ENCODE results near the gene CFAP69.

DNA sequence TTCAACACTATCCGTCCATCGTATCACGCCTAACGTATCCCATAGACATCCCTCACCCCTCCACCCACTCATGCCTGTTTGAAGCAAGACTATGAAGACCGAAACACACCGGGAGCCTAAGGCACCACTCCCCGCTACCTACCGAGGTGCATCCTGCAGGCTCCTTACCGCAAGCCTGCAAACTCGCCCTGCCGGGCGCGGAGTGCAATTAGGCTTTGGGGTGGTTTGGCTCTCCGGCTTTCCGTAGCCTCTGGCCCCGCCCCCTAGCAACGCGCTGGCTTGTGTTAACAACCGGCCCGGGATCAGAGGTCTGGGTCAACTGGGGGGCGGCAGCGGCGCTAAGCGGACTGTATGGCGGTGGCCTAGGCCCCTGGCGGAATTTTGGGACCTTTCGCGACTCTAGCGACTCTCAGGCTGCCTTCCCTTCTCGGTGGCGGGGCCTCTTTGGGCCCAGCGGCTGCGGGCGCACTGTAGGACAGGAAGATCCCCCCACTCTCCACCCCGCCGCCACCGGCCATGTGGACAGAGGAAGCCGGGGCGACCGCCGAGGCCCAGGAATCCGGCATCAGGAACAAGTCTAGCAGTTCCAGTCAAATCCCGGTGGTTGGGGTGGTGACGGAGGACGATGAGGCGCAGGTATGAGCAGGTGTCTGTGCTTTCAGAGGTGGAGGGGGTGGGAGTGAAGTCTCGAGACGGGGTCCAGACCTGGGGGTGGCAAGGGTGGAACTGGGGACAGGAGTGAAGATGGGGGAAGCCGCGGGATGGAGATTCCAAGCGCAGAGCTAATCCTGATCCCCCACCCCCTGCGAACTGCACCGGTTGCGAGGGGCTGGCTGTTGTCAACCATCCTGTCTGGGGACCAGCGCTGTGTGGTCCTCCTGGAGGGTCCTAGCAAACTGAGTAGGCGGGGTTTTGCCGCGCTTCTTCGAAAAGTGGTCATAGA, at the start of gene CFAP69:
- no peak for TF ChIP-seq ARNT (IDR thresholded peaks at IDR 0.05)
- TF ChIP-seq FOXK2 (IDR thresholded peaks at IDR 0.05), result no peak
- TF ChIP-seq SP1 (IDR thresholded peaks at IDR 0.05), result no peak
- no peak for TF ChIP-seq BHLHE40 (IDR thresholded peaks at IDR 0.05; ENCODE audit: borderline replicate concordance)
- TF ChIP-seq FOXM1 (IDR thresholded peaks at IDR 0.05; ENCODE audit: borderline replicate concordance), result 0 out of 2 replicates have a peak, but pooled peaks have one; percentile 14
- TF ChIP-seq CTBP1 (IDR thresholded peaks at IDR 0.05; ENCODE audit: borderline replicate concordance), result no peak
- TF ChIP-seq, protein P1, sequence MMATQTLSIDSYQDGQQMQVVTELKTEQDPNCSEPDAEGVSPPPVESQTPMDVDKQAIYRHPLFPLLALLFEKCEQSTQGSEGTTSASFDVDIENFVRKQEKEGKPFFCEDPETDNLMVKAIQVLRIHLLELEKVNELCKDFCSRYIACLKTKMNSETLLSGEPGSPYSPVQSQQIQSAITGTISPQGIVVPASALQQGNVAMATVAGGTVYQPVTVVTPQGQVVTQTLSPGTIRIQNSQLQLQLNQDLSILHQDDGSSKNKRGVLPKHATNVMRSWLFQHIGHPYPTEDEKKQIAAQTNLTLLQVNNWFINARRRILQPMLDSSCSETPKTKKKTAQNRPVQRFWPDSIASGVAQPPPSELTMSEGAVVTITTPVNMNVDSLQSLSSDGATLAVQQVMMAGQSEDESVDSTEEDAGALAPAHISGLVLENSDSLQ (IDR thresholded peaks at IDR 0.05), result no peak
- TF ChIP-seq ZNF384 (IDR thresholded peaks at IDR 0.05), result no peak
- TF ChIP-seq TARDBP (IDR thresholded peaks at IDR 0.05), result no peak
- TF ChIP-seq HDGF (IDR thresholded peaks at IDR 0.05; ENCODE audit: borderline replicate concordance), result no peak
- no peak for TF ChIP-seq SUZ12 (IDR thresholded peaks at IDR 0.05)
- no peak for TF ChIP-seq FOXA1 (IDR thresholded peaks at IDR 0.05)
- no peak for TF ChIP-seq LEF1 (IDR thresholded peaks at IDR 0.05; ENCODE audit: borderline replicate concordance)
- no peak for TF ChIP-seq ELF4 (IDR thresholded peaks at IDR 0.05)
